Neural progenitor cell (in vitro differentiated cells): ENCODE measurements around the gene KMT2C. TPM values are rescaled to one million over a fixed set of nuclear protein-coding genes. Genes with fewer than 3 reads are reported as not detected.
A peak's percentile ranks its signal among the peaks of the same experiment; 100 is the strongest.

Experiments
- DNase-seq: peaks from one replicate; pipeline ENCODE4 v3.0.0-alpha.2; 2016; ENCODE audit warnings: low spot score
- H2AFZ ChIP-seq: fragments of 200-600 bp; sonication (generic); replicated peaks from 2 replicates; pipeline ENCODE4 v1.6.1; 2016; ENCODE audit warnings: antibody characterized with exemption
- H3F3A ChIP-seq: fragments of 200-600 bp; sonication (generic); 2 replicates; pipeline ENCODE4 v1.6.1; 2016; ENCODE audit warnings: antibody characterized with exemption, low read depth
- H3K27ac ChIP-seq: fragments of 200-600 bp; sonication (generic); 2 replicates; pipeline ENCODE4 v1.5.1; 2016; ENCODE audit warnings: mild to moderate bottlenecking
- H3K27me3 ChIP-seq: fragments of 200-600 bp; sonication (generic); 2 replicates; pipeline ENCODE4 v1.6.1; 2016; ENCODE audit warnings: mild to moderate bottlenecking, moderate library complexity
- H3K36me3 ChIP-seq: fragments of 200-600 bp; sonication (generic); 2 replicates; pipeline ENCODE4 v1.5.1; 2016
- H3K4me1 ChIP-seq: fragments of 200-600 bp; sonication (generic); 2 replicates; pipeline ENCODE4 v1.6.1; 2016; ENCODE audit warnings: mixed run types
- H3K4me2 ChIP-seq: fragments of 200-600 bp; sonication (generic); 2 replicates; pipeline ENCODE4 v1.6.1; 2016
- H3K4me3 ChIP-seq: fragments of 200-600 bp; sonication (generic); 2 replicates; pipeline ENCODE4 v1.5.1; 2016
- H3K79me2 ChIP-seq: fragments of 200-600 bp; sonication (generic); 2 replicates; pipeline ENCODE4 v1.6.1; 2016; ENCODE audit warnings: low read depth
- H3K9ac ChIP-seq: fragments of 200-600 bp; sonication (generic); 2 replicates; pipeline ENCODE4 v1.6.1; 2016
- H3K9me3 ChIP-seq: fragments of 200-600 bp; sonication (generic); 2 replicates; pipeline ENCODE4 v1.5.1; 2016; ENCODE audit warnings: low read depth
- H4K20me1 ChIP-seq: fragments of 200-600 bp; sonication (generic); 2 replicates; pipeline ENCODE4 v1.6.1; 2016; ENCODE audit warnings: low read depth
- H3K27ac Mint-ChIP-seq: 3 replicates; pipeline ENCODE4 v1.8.0; 2021; ENCODE audit warnings: mixed read lengths
- H3K27me3 Mint-ChIP-seq: 2 replicates; pipeline ENCODE4 v1.8.0; 2022; ENCODE audit warnings: low read depth, mild to moderate bottlenecking, inconsistent platforms, moderate library complexity, mixed read lengths; ENCODE audit not compliant: insufficient read depth
- H3K36me3 Mint-ChIP-seq: 3 replicates; pipeline ENCODE4 v1.8.0; 2021; ENCODE audit warnings: mixed read lengths
- H3K4me1 Mint-ChIP-seq: 3 replicates; pipeline ENCODE4 v1.8.0; 2021; ENCODE audit warnings: mixed read lengths
- H3K4me3 Mint-ChIP-seq: 3 replicates; pipeline ENCODE4 v1.8.0; 2021; ENCODE audit warnings: mild to moderate bottlenecking, moderate library complexity, mixed read lengths
- H3K9me3 Mint-ChIP-seq: 3 replicates; pipeline ENCODE4 v1.8.0; 2020; ENCODE audit warnings: mixed read lengths
- CTCF ChIP-seq: fragments of 200-600 bp; sonication (generic); IDR thresholded peaks from 2 replicates; pipeline ENCODE4 v1.5.1; 2017; ENCODE audit warnings: antibody characterized with exemption, mild to moderate bottlenecking
- EZH2 ChIP-seq: fragments of 200-600 bp; sonication (generic); IDR thresholded peaks from 2 replicates; pipeline ENCODE4 v1.6.1; 2017; ENCODE audit warnings: antibody characterized with exemption, mild to moderate bottlenecking, moderate library complexity
- EZH2phosphoT487 ChIP-seq: fragments of 200-600 bp; sonication (generic); IDR thresholded peaks from 2 replicates; pipeline ENCODE4 v1.6.1; 2017; ENCODE audit warnings: antibody characterized with exemption
- total RNA-seq: library from RNA; depleted of rRNA; stranded (reverse); fragments of >200 nt; gene quantifications from 2 replicates; pipeline ENCODE4 v1.2.3, GENCODE V29; 2015; ENCODE audit warnings: low replicate concordance

KMT2C gene
- total RNA-seq, 1 donor from 2014 or later, result 26.4 TPM

- Histone ChIP-seq H2AFZ (no peak overlapping the region), H3K27me3 (no peaks in the 10 kb centered on the region), H3K79me2 (peaks cover 100% of the 10 kb centered on the region), H3K4me2 (no peak overlapping the region), H3K4me3 (no peak overlapping the region), H3K4me1 (no peaks in the 10 kb centered on the region), H3K9ac (no peak overlapping the region), H4K20me1 (peaks cover 2% of the 10 kb centered on the region), H3F3A (peaks cover 2% of the 10 kb centered on the region), H3K9me3 (peaks cover 18% of the 10 kb centered on the region), H3K36me3 (peaks cover 13% of the 10 kb centered on the region), H3K27ac (no peak overlapping the region)
- TF ChIP-seq CTCF (no peak), EZH2 (no peak), EZH2phosphoT487 (no peak)
- Mint-ChIP-seq H3K27ac (no peak overlapping the region), H3K27me3 (no peaks in the 10 kb centered on the region), H3K9me3 (peaks cover 49% of the 10 kb centered on the region), H3K4me3 (no peak overlapping the region), H3K36me3 (peaks cover 40% of the 10 kb centered on the region), H3K4me1 (no peaks in the 10 kb centered on the region)
- no peak for DNase-seq
Measured at GRCh38 chr7:152419473-152420429, 16.1 kb downstream of the KMT2C start.

GRCh38 chr7:152414779-152415178, 21.0 kb downstream of the KMT2C start:
- peaks cover 3% of the 10 kb centered on the region for H3K27me3 Mint-ChIP-seq
- H3K27ac ChIP-seq, result peak overlapping the region; percentile 11
- H3K36me3 Mint-ChIP-seq, result peaks cover 15% of the 10 kb centered on the region
- peaks cover 14% of the 10 kb centered on the region for H3K4me1 ChIP-seq
- DNase-seq, result no peak
- peaks cover 8% of the 10 kb centered on the region for H3K36me3 ChIP-seq
- H3K9ac ChIP-seq, result no peak overlapping the region
- peaks cover 100% of the 10 kb centered on the region for H3K79me2 ChIP-seq
- H2AFZ ChIP-seq, result no peak overlapping the region
- no peak overlapping the region for H3K4me2 ChIP-seq
- H3K27me3 ChIP-seq, result no peaks in the 10 kb centered on the region
- H3K4me1 Mint-ChIP-seq, result peaks cover 19% of the 10 kb centered on the region
- TF ChIP-seq EZH2 (no peak), CTCF (no peak), EZH2phosphoT487 (no peak)
- H3K4me3 Mint-ChIP-seq, result no peak overlapping the region
- peaks cover 23% of the 10 kb centered on the region for H3F3A ChIP-seq
- no peak overlapping the region for H3K27ac Mint-ChIP-seq
- peaks cover 17% of the 10 kb centered on the region for H4K20me1 ChIP-seq
- H3K9me3 Mint-ChIP-seq, result peaks cover 19% of the 10 kb centered on the region
- H3K4me3 ChIP-seq, result no peak overlapping the region
- no peaks in the 10 kb centered on the region for H3K9me3 ChIP-seq

GRCh38 chr7:152411389-152411788, 24.4 kb downstream of the KMT2C start:
- Mint-ChIP-seq H3K9me3 (peaks cover 9% of the 10 kb centered on the region), H3K36me3 (peaks cover 10% of the 10 kb centered on the region), H3K4me3 (peak overlapping the region; percentile 68), H3K27me3 (peaks cover 5% of the 10 kb centered on the region), H3K4me1 (peaks cover 19% of the 10 kb centered on the region), H3K27ac (peak overlapping the region; percentile 2)
- DNase-seq, result peak; percentile 66
- no peaks in the 10 kb centered on the region for H3K27me3 ChIP-seq
- H4K20me1 ChIP-seq, result peaks cover 17% of the 10 kb centered on the region
- H3K9me3 ChIP-seq, result peaks cover 8% of the 10 kb centered on the region
- peaks cover 23% of the 10 kb centered on the region for H3F3A ChIP-seq
- TF ChIP-seq EZH2phosphoT487 (no peak), EZH2 (peak; percentile 25), CTCF (no peak)
- peak overlapping the region; percentile 85 for H3K27ac ChIP-seq
- H3K9ac ChIP-seq, result no peak overlapping the region
- peaks cover 100% of the 10 kb centered on the region for H3K79me2 ChIP-seq
- peak overlapping the region; percentile 74 for H2AFZ ChIP-seq
- H3K4me1 ChIP-seq, result peaks cover 14% of the 10 kb centered on the region
- H3K36me3 ChIP-seq, result no peaks in the 10 kb centered on the region
- H3K4me3 ChIP-seq, result peak overlapping the region; percentile 37
- H3K4me2 ChIP-seq, result peak overlapping the region; percentile 65
